HL-60/S4 (cell line): ENCODE results near the gene TRIM23.

Experiments
- in situ Hi-C: fragments of 300-500 bp; cut with MboI; formaldehyde crosslinking; loops from 2 replicates; pipeline ENCODE4 v1.14.3; 2022; ENCODE audit warnings: low sequenced_read_pairs

TRIM23 gene

GRCh38 chr5:65570598-65571226, 53.4 kb downstream of the TRIM23 start:
- in situ Hi-C loops = no loop called here

- in situ Hi-C loops = no loop called here
Observed at GRCh38 chr5:65566505-65566904, 57.6 kb downstream of the TRIM23 start.

DNA sequence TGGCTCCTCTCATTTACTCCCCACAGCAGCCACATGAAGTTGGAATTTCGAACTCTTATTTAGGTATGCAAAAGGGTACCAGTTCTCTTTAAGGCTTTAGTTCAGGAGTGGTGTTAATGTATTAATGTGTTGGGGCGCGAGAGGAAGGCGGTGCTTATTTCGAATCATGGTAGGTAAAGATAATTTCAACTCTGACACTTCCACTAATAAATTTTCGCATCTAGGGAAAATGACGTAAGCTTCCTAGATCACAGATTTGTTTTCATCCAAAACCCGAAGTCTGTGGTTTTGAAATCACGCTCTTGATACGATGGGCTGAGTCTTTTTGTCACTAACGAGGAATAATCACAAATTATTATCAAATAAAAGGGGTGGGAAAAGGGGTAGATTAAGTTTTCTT, 60.4 kb downstream of the TRIM23 start:
- in situ Hi-C loops = no loop called here

GRCh38 chr5:65562731-65563701, 61.1 kb downstream of the TRIM23 start, which contains the start of the genes CENPK and PPWD1:
TSS of gene CENPK (minus strand) at chr5:65563168. CDS start at chr5:65554907, 8,261 bp downstream.
TSS of gene PPWD1 (plus strand) at chr5:65563296. CDS start at chr5:65563311, 15 bp downstream.
- in situ Hi-C loops = no loop called here

- in situ Hi-C loops = no loop called here
Observed at GRCh38 chr5:65556718-65557117, 67.4 kb downstream of the TRIM23 start.

DNA sequence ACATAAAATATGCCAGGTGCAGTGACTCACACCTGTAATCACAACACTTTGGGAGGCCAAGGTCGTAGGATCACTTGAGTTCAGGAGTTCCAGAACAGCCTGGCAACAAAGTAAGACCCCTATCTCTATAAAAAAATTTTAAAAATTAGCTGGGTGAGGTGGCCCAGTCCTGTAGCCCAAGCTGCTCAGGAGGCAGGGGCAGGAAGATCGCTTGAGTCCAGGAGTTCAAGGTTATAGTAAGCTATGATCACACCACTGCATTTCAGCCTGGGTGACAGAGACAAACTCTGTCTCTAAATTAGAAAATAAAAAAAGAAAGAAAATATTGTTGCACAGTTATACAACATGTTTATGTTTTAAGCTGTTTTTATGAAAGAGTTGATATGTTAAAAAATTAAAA, 68.0 kb downstream of the TRIM23 start:
- in situ Hi-C loops = no loop called here

- in situ Hi-C loops = no loop called here
Observed at GRCh38 chr5:65555287-65555686, 68.8 kb downstream of the TRIM23 start.

DNA sequence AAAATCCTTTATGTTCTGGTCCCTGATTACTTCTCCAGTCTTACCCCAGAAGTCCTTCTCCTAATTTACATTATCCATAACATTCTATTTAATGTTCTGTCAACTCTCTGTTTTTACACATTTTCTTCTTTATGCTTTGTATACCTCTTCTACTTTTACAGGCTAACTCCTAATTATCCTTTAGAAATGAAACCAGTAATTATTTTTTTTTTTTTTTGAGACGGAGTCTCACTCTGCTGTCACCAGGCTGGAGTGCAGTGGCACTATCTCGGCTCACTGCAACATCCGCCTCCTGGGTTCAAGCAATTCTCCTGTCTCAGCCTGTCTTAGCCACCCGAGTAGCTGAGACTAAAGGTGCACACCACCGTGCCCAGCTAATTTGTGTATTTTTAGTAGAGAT, 70.2 kb downstream of the TRIM23 start:
- in situ Hi-C loops = no loop called here

GRCh38 chr5:65548281-65548680, 75.9 kb downstream of the TRIM23 start:
- in situ Hi-C loops = no loop called here

DNA sequence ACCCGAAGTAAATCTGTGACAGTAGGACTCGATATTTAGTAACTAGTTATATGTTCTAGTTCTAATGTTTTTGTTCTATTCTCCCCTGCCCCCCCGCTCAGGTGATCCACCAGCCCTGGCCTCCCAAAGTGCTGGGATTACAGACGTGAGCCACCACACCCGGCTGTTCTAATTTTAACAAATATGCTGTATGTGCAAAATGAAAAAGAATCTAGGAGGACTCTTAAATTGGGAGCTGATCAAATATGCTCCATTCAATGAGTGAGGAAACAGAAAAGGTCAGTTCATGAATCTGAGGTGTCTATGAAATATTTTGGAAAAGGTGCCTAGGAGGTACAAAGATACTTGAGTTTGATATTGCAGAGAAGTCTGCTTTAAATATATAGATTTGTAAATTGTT, 78.0 kb downstream of the TRIM23 start:
- in situ Hi-C loops = no loop called here

GRCh38 chr5:65544473-65544872, 79.7 kb downstream of the TRIM23 start:
- in situ Hi-C loops = no loop called here

- in situ Hi-C loops = no loop called here
Observed at GRCh38 chr5:65539827-65540226, 84.3 kb downstream of the TRIM23 start.
